SJSA1 (cell line): ENCODE data around the gene TFB1M. TPM values are rescaled to one million over a fixed set of nuclear protein-coding genes. Genes with fewer than 3 reads are reported as not detected.
"Not testable (repeated sequence)": the region's sequence is repeated elsewhere in the genome, so short reads cannot be mapped to it uniquely, and the experiment has no call there.

ENCODE experiments used
- DNase-seq, 2 experiments: peaks; one replicate each; pipeline ENCODE4 v3.0.0-alpha.2; 2015 to 2020; ENCODE audit warnings: low spot score in 2 of 2, low read depth in 1 of 2
- H3K27ac ChIP-seq: fragments of 250-450 bp; sonication (Bioruptor Pico); 2 replicates; pipeline ENCODE4 v1.5.1; 2020; ENCODE audit warnings: mild to moderate bottlenecking, moderate library complexity
- H3K27me3 ChIP-seq: fragments of 250-450 bp; sonication (Bioruptor Pico); replicated peaks from 2 replicates; pipeline ENCODE4 v1.5.1; 2020; ENCODE audit warnings: mild to moderate bottlenecking, moderate library complexity
- H3K36me3 ChIP-seq: fragments of 250-450 bp; sonication (Bioruptor Pico); 2 replicates; pipeline ENCODE4 v1.5.1; 2020; ENCODE audit warnings: mild to moderate bottlenecking
- H3K4me1 ChIP-seq: fragments of 250-450 bp; sonication (Bioruptor Pico); replicated peaks from 2 replicates; pipeline ENCODE4 v1.6.1; 2021; ENCODE audit warnings: mild to moderate bottlenecking
- H3K4me3 ChIP-seq: fragments of 250-450 bp; sonication (Bioruptor Pico); 2 replicates; pipeline ENCODE4 v1.5.1; 2020; ENCODE audit warnings: mild to moderate bottlenecking
- H3K9me3 ChIP-seq: fragments of 250-450 bp; sonication (Bioruptor Pico); replicated peaks from 2 replicates; pipeline ENCODE4 v1.5.1; 2020; ENCODE audit warnings: mild to moderate bottlenecking
- total RNA-seq: library from RNA; depleted of rRNA; stranded (reverse); fragments of >200 nt; shearing (Covaris generic); gene quantifications from 2 replicates; pipeline ENCODE4 v1.2.3, GENCODE V29; 2014; rRNA removed

Gene TFB1M
- 15.9 and 48.9 TPM in 2 replicates for total RNA-seq

DNA sequence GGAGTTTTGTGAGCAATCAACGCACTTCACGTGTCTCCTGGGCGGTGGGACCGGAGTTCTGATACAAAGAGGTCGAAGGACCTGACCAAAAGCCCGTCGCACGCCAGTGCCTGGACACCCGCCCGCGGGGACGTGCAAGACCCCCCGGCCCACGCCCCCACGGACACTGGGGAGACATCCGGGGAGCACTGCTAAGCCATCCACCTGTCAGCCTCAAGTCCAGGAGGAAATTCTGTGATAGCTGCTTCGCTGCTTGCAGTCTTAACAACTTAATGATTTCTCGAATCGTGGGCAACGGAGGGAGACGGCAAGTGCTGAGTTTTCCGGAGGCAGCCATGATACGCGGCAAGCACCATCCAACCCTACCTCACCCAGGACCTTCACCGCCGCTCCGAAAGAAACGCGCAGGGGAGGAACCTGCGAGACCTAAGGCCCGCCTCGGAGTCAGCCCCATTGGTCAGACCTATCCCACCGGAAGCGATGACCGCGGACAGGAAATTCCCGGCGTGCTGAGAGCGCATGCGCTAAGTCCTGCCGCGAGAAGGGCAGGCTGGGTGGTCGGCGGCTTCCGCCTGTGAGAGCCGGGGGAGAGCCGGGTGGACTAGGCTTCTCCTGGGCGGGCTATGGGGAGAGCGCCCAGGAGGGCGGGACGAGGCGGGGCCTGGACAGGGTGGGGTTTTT, at the start of gene TFB1M:
TSS of gene TFB1M (minus strand) at position 393 of the 681 bp plus-strand sequence. CDS start at position 337, 56 bp downstream.
- DNase-seq: peak; percentile 98 to 99
- Histone ChIP-seq H3K36me3 (peaks cover 30% of the 10 kb centered on the region), H3K27me3 (no peaks in the 10 kb centered on the region), H3K4me3 (peak within 1 kb of the TSS; percentile 64), H3K4me1 (peaks cover 24% of the 10 kb centered on the region), H3K9me3 (no peaks in the 10 kb centered on the region), H3K27ac (peak within 1 kb of the TSS; percentile 56)

DNA sequence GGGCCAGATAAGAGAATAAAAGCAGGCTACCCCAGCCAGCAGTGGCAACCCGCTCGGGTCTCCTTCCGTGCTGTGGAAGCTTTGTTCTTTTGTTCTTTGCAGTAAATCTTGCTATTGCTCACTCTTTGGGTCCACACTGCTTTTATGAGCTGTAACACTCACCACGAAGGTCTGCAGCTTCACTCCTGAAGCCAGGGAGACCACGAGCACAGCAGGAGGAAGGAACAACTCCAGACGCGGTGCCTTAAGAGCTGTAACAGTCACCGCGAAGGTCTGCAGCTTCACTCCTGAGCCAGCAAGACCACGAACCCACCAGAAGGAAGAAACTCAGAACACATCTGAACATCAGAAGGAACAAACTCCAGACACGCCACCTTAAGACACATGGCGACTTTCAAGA, 49.7 kb upstream of the TFB1M start:
- not testable (repeated sequence) for DNase-seq, H3K4me3 ChIP-seq, H3K36me3 ChIP-seq, H3K9me3 ChIP-seq, H3K27ac ChIP-seq, H3K27me3 ChIP-seq, H3K4me1 ChIP-seq

DNA sequence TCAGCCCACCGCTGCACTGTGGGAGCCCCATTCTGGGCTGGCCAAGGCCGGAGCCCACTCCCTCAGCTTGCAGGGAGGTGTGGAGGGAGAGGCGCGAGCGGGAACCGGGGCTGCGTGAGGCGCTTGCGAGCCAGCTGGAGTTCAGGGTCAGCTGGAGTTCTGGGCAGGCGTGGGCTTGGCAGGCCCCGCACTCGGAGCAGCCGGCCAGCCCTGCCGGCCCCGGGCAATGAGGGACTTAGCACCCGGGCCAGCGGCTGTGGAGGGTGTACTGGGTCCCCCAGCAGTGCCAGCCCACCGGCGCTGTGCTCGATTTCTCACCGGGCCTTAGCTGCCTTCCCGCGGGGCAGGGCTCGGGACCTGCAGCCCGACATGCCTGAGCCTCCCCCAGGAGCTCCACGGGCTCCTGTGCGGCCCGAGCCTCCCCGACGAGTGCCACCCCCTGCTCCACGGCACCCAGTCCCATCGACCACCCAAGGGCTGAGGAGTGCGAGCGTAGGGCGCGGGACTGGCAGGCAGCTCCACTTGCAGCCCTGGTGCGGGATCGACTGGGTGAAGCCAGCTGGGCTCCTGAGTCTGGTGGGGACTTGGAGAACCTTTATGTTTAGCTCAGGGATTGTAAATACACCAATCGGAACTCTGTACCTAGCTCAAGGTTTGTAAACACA, 48.8 kb upstream of the TFB1M start:
- not testable (repeated sequence) for H3K27me3 ChIP-seq, H3K4me1 ChIP-seq

DNA sequence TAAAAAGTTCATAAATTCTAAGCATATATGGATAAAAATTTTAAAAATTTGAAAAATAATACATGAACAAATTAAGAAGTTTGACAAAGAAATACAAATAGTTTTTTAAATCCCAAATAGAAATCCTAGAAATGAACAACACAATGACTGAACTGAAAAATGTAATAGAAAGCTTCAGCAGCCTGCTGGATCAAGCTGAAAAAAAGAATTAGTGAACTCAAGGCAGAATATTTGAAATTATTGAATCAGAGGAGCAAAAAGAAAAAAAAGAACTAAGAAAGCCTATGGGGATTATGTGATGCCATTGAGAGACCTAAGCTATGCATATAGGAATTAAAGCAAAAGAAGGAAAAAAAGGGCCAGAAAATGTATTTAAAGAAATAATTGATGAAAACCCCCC, 39.9 kb upstream of the TFB1M start:
- Histone ChIP-seq H3K4me3 (no peak overlapping the region), H3K36me3 (no peaks in the 10 kb centered on the region), H3K9me3 (peaks cover 6% of the 10 kb centered on the region), H3K4me1 (no peaks in the 10 kb centered on the region), H3K27ac (no peak overlapping the region), H3K27me3 (no peaks in the 10 kb centered on the region)
- no peak for DNase-seq

More for the DNA sequence above, 48.8 kb upstream of the TFB1M start:
- H3K9me3 ChIP-seq, H3K27ac ChIP-seq, H3K4me3 ChIP-seq, DNase-seq, H3K36me3 ChIP-seq: not testable (repeated sequence)

DNA sequence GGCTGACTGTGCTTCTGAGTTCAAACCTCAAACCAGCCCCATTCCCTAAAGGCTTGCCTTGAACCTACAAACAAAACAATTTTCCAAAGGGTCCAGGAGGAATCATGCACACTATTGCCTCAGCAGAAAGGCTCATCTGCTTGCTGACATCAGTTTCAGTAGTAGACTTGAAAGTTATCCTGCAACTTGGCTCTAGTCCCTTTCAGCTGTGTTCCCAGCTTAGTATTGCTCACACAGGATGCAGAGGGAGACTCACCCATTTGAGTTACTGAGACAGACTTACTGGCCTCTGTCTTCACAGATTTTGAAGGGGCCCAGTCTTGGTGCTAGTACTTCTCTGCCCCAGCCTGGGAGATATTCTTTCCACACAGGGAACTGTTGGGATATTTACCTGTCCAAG, 38.5 kb upstream of the TFB1M start:
- H3K27ac ChIP-seq: no peak overlapping the region
- H3K4me1 ChIP-seq: no peaks in the 10 kb centered on the region
- no peak overlapping the region for H3K4me3 ChIP-seq
- peaks cover 6% of the 10 kb centered on the region for H3K9me3 ChIP-seq
- H3K36me3 ChIP-seq: no peaks in the 10 kb centered on the region
- no peaks in the 10 kb centered on the region for H3K27me3 ChIP-seq
- DNase-seq: no peak

DNA sequence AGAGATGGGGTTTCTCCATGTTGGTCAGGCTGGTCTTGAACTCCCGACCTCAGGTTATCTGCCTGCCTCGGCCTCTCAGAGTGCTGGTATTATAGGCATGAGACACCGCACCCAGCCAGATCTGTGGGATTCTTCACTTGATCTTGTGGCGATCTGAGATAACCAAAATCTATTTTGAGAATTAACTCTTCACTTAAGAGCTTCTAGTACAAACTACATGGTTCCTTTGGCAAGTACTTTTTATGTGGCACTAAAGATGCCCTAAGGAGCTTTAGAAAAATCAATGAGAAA, 37.8 kb upstream of the TFB1M start:
- Histone ChIP-seq H3K9me3 (peaks cover 6% of the 10 kb centered on the region), H3K27ac (no peak overlapping the region), H3K27me3 (no peaks in the 10 kb centered on the region), H3K4me3 (no peak overlapping the region), H3K36me3 (no peaks in the 10 kb centered on the region), H3K4me1 (no peaks in the 10 kb centered on the region)
- no peak for DNase-seq

DNA sequence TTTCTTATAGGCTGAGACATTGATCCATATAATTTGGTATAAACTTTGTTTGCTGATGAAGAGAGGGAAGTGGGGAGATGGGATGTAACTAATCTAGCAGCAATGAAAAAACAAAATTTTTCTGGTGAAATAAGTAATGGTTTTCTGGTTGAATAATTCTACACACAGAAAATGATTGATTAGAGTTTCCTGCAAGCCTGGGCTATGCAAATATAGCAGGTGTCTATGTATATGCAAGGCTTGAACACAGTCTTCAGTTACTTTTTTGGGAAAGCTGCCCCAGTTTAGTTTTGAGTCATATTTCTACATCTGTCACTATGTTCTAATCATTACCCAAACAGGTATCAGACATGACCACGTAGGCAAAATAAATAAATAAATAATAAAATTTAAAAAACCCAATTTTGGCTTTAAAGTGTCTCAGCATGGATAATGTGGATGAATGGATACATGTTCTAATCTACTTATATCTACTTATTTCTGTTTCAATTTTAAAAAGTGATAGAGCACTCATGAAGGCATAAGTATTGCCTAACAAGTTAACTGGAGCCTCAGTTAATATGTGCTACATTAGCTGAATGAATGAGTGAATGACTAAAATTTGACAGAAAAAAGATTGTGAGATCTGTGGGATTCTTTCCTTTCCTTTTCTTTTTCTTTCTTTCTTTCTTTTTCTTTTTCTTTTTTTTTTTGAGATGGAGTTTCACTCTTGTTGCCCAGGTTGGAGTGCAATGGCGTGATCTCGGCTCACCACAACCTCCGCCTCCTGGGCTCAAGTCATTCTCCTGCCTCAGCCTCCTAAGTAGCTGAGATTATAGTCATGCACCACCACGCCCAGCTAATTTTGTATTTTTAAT, 37.2 kb upstream of the TFB1M start:
- Histone ChIP-seq H3K27ac (no peak overlapping the region), H3K9me3 (peaks cover 6% of the 10 kb centered on the region), H3K36me3 (no peaks in the 10 kb centered on the region), H3K27me3 (no peaks in the 10 kb centered on the region), H3K4me3 (no peak overlapping the region), H3K4me1 (no peaks in the 10 kb centered on the region)
- no peak for DNase-seq

DNA sequence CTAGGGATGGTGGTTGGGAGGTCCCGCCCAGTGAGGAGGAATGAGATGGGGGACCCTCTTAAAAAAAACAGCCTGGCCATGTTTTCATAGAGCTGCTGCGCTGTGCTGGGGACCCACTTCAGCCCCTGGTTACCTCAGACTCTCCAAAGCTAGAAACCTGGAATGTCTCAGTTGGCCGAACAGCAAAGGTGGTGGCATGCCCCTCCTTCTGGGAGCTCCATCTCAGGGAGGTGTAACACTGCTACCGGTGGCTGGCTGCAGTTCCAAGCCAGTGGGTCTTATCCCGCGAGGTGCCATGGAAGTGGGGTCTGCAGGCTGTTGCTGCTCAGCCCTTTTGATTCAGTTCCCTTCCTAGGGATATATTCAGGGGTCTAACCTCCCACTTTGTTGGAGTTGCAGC, 35.7 kb upstream of the TFB1M start:
- H3K27ac ChIP-seq: no peak overlapping the region

DNA sequence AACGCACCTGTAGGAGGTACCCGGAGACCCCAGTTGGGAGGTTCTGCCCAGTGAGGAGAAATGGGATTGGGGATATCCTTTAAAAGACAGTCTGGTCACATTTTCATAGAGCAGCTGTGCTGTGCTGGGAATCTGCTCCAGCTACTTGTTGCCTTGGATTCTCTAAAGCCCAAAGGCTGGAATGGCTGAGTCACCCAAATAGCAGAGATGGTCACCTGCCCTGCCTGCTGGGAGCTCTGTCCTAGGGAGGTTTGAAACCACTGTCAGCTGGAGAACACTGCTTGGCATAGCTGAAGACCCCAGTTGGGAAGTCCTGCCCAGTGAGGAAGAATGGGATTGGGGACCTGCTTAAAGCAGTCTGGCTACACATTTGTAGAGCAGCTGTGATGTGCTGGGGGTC, 34.8 kb upstream of the TFB1M start:
- Histone ChIP-seq H3K36me3 (no peaks in the 10 kb centered on the region), H3K27me3 (no peaks in the 10 kb centered on the region), H3K27ac (no peak overlapping the region), H3K4me1 (no peaks in the 10 kb centered on the region), H3K4me3 (no peak overlapping the region), H3K9me3 (peaks cover 6% of the 10 kb centered on the region)
- DNase-seq: no peak

More for the DNA sequence above, 35.7 kb upstream of the TFB1M start:
- H3K4me3 ChIP-seq: no peak overlapping the region
- H3K9me3 ChIP-seq: peaks cover 6% of the 10 kb centered on the region
- no peaks in the 10 kb centered on the region for H3K36me3 ChIP-seq
- DNase-seq: no peak
- H3K27me3 ChIP-seq: no peaks in the 10 kb centered on the region
- H3K4me1 ChIP-seq: no peaks in the 10 kb centered on the region

DNA sequence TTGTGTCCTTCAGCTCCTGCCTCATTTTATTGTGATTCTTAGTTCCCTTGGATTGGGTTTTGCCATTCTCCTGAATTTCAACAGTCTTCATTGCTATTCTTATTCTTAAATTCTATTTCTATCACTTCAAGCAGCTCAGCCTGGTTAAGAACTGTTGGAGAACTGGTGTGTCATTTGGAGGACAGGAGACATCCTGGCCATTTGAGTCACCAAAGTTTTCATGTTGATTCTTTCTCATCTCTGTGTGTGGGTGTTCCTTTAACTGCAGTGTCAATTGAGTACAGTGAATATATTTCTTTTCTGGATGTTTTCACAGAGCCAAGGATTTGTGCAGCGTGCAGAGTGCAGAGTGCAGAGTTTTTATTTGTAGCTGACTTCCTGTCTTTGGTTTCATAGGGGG, 33.5 kb upstream of the TFB1M start:
- no peak overlapping the region for H3K27ac ChIP-seq
- no peaks in the 10 kb centered on the region for H3K4me1 ChIP-seq
- H3K9me3 ChIP-seq: no peaks in the 10 kb centered on the region; the same call in 1 of the 2 replicates
- no peak overlapping the region for H3K4me3 ChIP-seq
- H3K27me3 ChIP-seq: no peaks in the 10 kb centered on the region
- no peaks in the 10 kb centered on the region for H3K36me3 ChIP-seq
- DNase-seq: no peak

DNA sequence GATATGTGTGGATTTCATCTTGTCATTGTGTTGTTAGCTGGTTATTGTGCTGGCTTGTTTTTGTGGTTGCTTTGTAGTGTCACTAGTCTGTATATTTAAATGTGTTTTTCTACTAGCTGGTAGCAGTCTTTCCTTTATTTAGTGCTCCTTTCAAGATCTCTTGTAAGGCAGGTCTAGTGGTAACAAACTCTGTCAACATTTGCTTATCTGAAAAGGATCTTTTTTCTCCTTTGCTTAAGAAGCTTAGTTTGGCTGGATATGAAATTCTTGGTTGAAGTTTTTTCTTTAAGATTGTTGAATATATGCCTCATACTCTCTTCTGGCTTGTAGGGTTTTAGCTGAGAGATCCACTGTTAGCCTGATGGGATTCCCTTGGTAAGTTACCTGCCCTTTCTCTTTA, 32.7 kb upstream of the TFB1M start:
- Histone ChIP-seq H3K4me3 (no peak overlapping the region), H3K9me3 (no peaks in the 10 kb centered on the region; the same call in 1 of the 2 replicates), H3K4me1 (no peaks in the 10 kb centered on the region), H3K36me3 (no peaks in the 10 kb centered on the region), H3K27me3 (no peaks in the 10 kb centered on the region), H3K27ac (no peak overlapping the region)
- DNase-seq: no peak

DNA sequence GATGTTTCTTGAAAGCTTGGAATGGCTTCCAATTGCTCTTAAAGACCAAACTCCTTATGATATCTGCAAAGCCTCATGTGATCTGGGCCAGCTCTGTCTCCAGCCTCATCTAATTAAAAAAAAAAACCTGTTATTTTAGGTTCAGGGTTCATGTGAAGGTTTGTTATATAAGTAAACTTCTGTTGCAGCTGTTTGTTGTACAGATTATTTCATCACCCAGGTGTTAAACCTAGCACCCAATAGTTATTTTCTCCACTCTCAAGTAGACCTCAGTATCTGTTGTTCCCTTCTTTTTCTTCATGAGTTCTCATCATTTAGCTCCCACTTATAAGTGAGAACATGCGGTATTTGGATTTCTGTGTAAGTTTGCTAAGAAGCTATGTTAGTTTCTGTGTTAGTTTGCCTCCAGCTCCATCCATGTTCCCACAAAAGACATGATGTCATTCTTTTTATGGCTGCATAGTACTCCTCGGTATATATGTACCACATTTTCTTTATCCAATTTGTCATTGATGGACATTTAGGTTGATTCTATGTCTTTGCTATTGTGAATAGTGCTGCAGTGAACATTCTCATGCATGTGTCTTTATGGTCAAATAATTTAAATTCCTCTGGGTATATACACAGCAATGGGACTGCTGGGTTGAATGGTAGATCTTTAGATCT, 30.2 kb upstream of the TFB1M start:
- no peaks in the 10 kb centered on the region for H3K4me1 ChIP-seq

DNA sequence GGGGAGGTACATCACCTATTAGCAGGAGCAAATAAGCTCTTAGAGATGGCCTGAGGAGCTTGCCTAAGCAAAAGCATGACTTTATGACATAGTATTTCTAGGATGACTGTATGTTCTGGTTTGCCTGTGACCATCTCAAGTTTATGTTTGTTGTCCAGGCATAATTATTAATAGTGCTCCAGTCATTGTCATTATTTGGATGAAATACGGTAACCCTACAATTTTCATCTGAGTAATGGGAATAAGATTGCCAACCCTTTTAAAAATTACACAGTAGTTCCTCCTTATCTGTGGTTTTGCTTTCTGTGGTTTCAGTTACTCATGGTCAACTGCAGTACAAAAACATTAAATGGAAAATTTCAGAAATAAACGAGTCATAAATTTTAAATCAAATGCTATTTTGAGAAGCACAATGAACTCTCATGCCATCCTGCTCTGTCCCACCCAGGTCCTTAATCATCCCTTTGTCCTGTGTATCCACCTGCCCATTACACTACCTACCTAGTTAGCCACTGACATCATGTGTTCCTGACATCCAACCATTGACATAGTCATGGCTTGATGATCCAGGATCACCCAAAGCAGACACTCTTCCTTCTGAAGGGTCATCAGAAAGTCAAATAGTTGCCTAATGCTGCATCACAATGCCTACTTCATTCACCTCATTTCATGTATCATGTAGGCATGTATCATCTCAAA, 27.0 kb upstream of the TFB1M start:
- H3K27ac ChIP-seq: no peak overlapping the region
- no peaks in the 10 kb centered on the region for H3K4me1 ChIP-seq
- H3K27me3 ChIP-seq: no peaks in the 10 kb centered on the region
- H3K36me3 ChIP-seq: no peaks in the 10 kb centered on the region
- H3K9me3 ChIP-seq: no peaks in the 10 kb centered on the region; the same call in 1 of the 2 replicates
- no peak for DNase-seq
- H3K4me3 ChIP-seq: no peak overlapping the region

More for the DNA sequence above, 30.2 kb upstream of the TFB1M start:
- H3K4me3 ChIP-seq: no peak overlapping the region
- H3K36me3 ChIP-seq: no peaks in the 10 kb centered on the region
- no peak for DNase-seq
- H3K27ac ChIP-seq: no peak overlapping the region
- H3K9me3 ChIP-seq: no peaks in the 10 kb centered on the region; the same call in 1 of the 2 replicates
- H3K27me3 ChIP-seq: no peaks in the 10 kb centered on the region
